HepG2 (cell line): ENCODE data around the gene TMEM154.

Experiments used
- CTCF ChIP-seq: sonication (generic); formaldehyde crosslinking; IDR thresholded peaks from 2 replicates; pipeline ENCODE4 v1.5.0; 2020; ENCODE audit warnings: mild to moderate bottlenecking, missing genetic modification reagents, moderate library complexity
- NCOA2 ChIP-seq: sonication (generic); formaldehyde crosslinking; IDR thresholded peaks from 2 replicates; pipeline ENCODE4 v1.8.0; 2022; ENCODE audit warnings: inconsistent platforms
- NFE2L2 ChIP-seq: fragments of 150-350 bp; IDR thresholded peaks from 2 replicates; pipeline ENCODE4 v1.6.1; 2014; ENCODE audit warnings: low read length

- TF ChIP-seq CTCF (CRISPR knock-in tag) (no peak), NFE2L2 (no peak), NCOA2 (CRISPR knock-in tag) (no peak)
These were observed 74.8 kb downstream of the TMEM154 start for GRCh38 chr4:152605031-152605430.
